Suprapubic skin (tissue), 4 donors: Measurements from ENCODE around the gene SPOP.
A peak's percentile ranks its signal among the peaks of the same experiment; 100 is the strongest.

Source experiments
- EP300 ChIP-seq: sonication (generic); formaldehyde crosslinking; IDR thresholded peaks from one replicate; pipeline ENCODE4 v1.6.1; 2017; ENCODE audit warnings: antibody characterized with exemption
- POLR2AphosphoS5 ChIP-seq, 3 donors: sonication (generic); formaldehyde crosslinking; IDR thresholded peaks; one replicate each; pipeline ENCODE4 v1.6.1; 2017; ENCODE audit warnings: antibody characterized with exemption in 3 of 3
- TF ChIP-seq, protein P1 (sequence below), 2 donors: fragments of 200-600 bp in 1 of 2; fragments of 450-650 bp in 1 of 2; sonication (generic) in 1 of 2; IDR thresholded peaks; one replicate each; pipeline ENCODE4 v1.5.1; 2016 to 2019; ENCODE audit warnings: antibody characterized with exemption in 2 of 2, mild to moderate bottlenecking in 1 of 2, moderate library complexity in 1 of 2

DNA sequence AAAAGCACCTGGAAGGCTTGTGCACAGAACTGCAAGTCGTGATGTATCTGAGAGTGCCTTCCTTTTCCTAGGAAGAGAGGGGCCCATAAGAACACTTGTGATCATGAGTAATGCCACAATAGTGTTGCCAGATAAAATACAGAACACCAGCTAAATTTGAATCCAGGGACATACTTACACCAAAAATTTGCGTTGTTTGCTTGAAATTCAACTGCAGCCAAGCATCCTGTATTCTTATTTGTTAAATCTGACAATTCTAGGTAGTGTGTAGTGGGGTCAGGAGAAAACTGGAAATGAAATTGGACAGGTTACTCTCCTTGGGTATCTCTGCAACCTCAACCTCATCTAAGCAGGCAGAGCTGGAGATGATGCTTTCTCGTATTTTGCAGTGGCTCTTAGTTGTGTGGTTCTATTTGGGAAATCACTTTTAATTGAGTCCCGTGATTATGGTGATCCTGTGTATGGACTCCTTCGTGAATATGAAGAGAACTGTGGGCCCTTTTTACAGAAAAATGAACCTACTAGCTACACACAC, 17.9 kb upstream of the SPOP start:
- TF ChIP-seq EP300 (no peak), POLR2AphosphoS5 (IDR thresholded peaks at IDR 0.05) (no peak)
- TF ChIP-seq, protein P1, sequence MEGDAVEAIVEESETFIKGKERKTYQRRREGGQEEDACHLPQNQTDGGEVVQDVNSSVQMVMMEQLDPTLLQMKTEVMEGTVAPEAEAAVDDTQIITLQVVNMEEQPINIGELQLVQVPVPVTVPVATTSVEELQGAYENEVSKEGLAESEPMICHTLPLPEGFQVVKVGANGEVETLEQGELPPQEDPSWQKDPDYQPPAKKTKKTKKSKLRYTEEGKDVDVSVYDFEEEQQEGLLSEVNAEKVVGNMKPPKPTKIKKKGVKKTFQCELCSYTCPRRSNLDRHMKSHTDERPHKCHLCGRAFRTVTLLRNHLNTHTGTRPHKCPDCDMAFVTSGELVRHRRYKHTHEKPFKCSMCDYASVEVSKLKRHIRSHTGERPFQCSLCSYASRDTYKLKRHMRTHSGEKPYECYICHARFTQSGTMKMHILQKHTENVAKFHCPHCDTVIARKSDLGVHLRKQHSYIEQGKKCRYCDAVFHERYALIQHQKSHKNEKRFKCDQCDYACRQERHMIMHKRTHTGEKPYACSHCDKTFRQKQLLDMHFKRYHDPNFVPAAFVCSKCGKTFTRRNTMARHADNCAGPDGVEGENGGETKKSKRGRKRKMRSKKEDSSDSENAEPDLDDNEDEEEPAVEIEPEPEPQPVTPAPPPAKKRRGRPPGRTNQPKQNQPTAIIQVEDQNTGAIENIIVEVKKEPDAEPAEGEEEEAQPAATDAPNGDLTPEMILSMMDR (IDR thresholded peaks at IDR 0.05) = peak in 1 of 2 donors; percentile 8
